B cell (primary cell): ENCODE measurements around the gene DDX27. TPM values are rescaled to one million over a fixed set of nuclear protein-coding genes. Genes with fewer than 3 reads are reported as not detected.

Experiments
- ATAC-seq: fragments of 200-7000 bp; cut with Tn5 transposase; one replicate; pipeline ENCODE4 v1.10.0; 2021; ENCODE audit warnings: low read depth, mild to moderate bottlenecking, moderate number of reproducible peaks, moderate library complexity
- CTCF ChIA-PET: fragments of 350-600 bp; sonication (Branson Sonifier 250); formaldehyde crosslinking; loops from one replicate; lab custom pipeline; 2021; ENCODE audit warnings: antibody characterized with exemption, inconsistent platforms; lab: Charles Lee
- POLR2A ChIA-PET: fragments of 350-600 bp; sonication (Branson Sonifier 250); formaldehyde crosslinking; loops from one replicate; lab custom pipeline; 2021; ENCODE audit warnings: antibody characterized with exemption; lab: Charles Lee
- DNase-seq: peaks from one replicate; pipeline ENCODE4 v3.0.0; 2013
- H2AFZ ChIP-seq: 2 replicates; pipeline ENCODE4 v1.6.1; 2012; ENCODE audit warnings: mild to moderate bottlenecking, low read depth, low read length; ENCODE audit not compliant: insufficient read depth, poor library complexity, severe bottlenecking
- H3K27ac ChIP-seq, 2 donors: 1 replicate in 1 of 2; 2 replicates in 1 of 2; pipeline ENCODE4 v1.5.1; 2012 to 2013; ENCODE audit warnings: low read length in 2 of 2, mild to moderate bottlenecking in 2 of 2, moderate library complexity in 1 of 2
- H3K27me3 ChIP-seq, 4 experiments: fragments of 200-600 bp in 1 of 4; sonication (generic) in 1 of 4; replicated peaks in 1 of 4; 1 replicate in 2 of 4; 2 replicates in 2 of 4; pipeline versions ENCODE4 v1.6.1 to v1.7.0; 2013 to 2016; ENCODE audit warnings: low read length in 3 of 4, mild to moderate bottlenecking in 2 of 4, mixed read lengths in 1 of 4, moderate library complexity in 1 of 4; ENCODE audit not compliant: insufficient read depth in 4 of 4, control insufficient read depth in 3 of 4; ENCODE audit errors: control extremely low read depth in 1 of 4
- H3K36me3 ChIP-seq, 2 experiments: replicated peaks in 1 of 2; 1 replicate in 1 of 2; 2 replicates in 1 of 2; pipeline versions ENCODE4 v1.6.1 to v1.7.1; 2013; ENCODE audit warnings: low read length in 1 of 2; ENCODE audit not compliant: insufficient read depth in 2 of 2, control insufficient read depth in 1 of 2; ENCODE audit errors: control extremely low read depth in 1 of 2, extremely low read depth in 1 of 2
- H3K4me1 ChIP-seq, 2 donors: fragments of 200-600 bp in 1 of 2; sonication (generic) in 1 of 2; 1 replicate in 1 of 2; 2 replicates in 1 of 2; pipeline versions ENCODE4 v1.5.1 to v1.6.1; 2013 to 2017; ENCODE audit warnings: low read length in 2 of 2; ENCODE audit not compliant: control insufficient read depth in 2 of 2, insufficient read depth in 2 of 2
- H3K4me2 ChIP-seq: replicated peaks from 2 replicates; pipeline ENCODE3; 2012; ENCODE audit warnings: mild to moderate bottlenecking, low read depth, low read length; ENCODE audit not compliant: poor library complexity, severe bottlenecking
- H3K4me3 ChIP-seq, 5 experiments: fragments of 200-600 bp in 1 of 5; sonication (generic) in 1 of 5; 1 replicate in 3 of 5; 2 replicates in 2 of 5; pipeline versions ENCODE4 v1.5.1 to v1.7.0; 2011 to 2016; ENCODE audit warnings: low read length in 4 of 5, mild to moderate bottlenecking in 4 of 5, low read depth in 2 of 5, control low read depth in 1 of 5, moderate library complexity in 1 of 5; ENCODE audit not compliant: insufficient read depth in 1 of 5; ENCODE audit errors: control extremely low read depth in 1 of 5, extremely low read depth in 1 of 5
- H3K79me2 ChIP-seq: fragments of 200-600 bp; sonication (generic); one replicate; pipeline ENCODE4 v1.6.0; 2016; ENCODE audit warnings: low read length; ENCODE audit not compliant: control insufficient read depth, insufficient read depth
- H3K9ac ChIP-seq: fragments of 200-600 bp; sonication (generic); 2 replicates; pipeline ENCODE4 v1.6.1; 2017; ENCODE audit warnings: mild to moderate bottlenecking, low read length, moderate library complexity
- H3K9me3 ChIP-seq, 3 donors: one replicate each; pipeline versions ENCODE4 v1.6.1 to v1.7.1; 2013; ENCODE audit warnings: low read length in 2 of 3; ENCODE audit not compliant: control insufficient read depth in 2 of 3, insufficient read depth in 1 of 3; ENCODE audit errors: control extremely low read depth in 1 of 3
- H4K20me1 ChIP-seq: 2 replicates; pipeline ENCODE4 v1.6.0; 2012; ENCODE audit warnings: mild to moderate bottlenecking, low read length; ENCODE audit not compliant: insufficient read depth, control insufficient read depth, poor library complexity, severe bottlenecking
- H3K27ac Mint-ChIP-seq: one replicate; pipeline ENCODE4 v1.8.0; 2021; ENCODE audit warnings: mixed read lengths
- H3K27me3 Mint-ChIP-seq: one replicate; pipeline ENCODE4 v1.8.0; 2021; ENCODE audit warnings: mixed read lengths
- H3K4me1 Mint-ChIP-seq: one replicate; pipeline ENCODE4 v1.8.0; 2021; ENCODE audit warnings: mixed read lengths
- H3K4me3 Mint-ChIP-seq: one replicate; pipeline ENCODE4 v1.8.0; 2021; ENCODE audit warnings: mixed read lengths
- H3K9me3 Mint-ChIP-seq: one replicate; pipeline ENCODE4 v1.8.0; 2022; ENCODE audit warnings: mixed read lengths; ENCODE audit not compliant: insufficient read depth
- EZH2 ChIP-seq: IDR thresholded peaks from 2 replicates; pipeline ENCODE4 v1.6.1; 2012; ENCODE audit warnings: borderline replicate concordance, low read depth, mild to moderate bottlenecking, moderate library complexity, low read length; ENCODE audit not compliant: insufficient read depth, poor library complexity, severe bottlenecking
- WGBS: methylation state at CpG from one replicate; pipeline ENCODE4 v1.1.5; 2013; ENCODE audit warnings: missing lambda C conversion rate; ENCODE audit not compliant: insufficient coverage; 5-methylcytosine and 5-hydroxymethylcytosine counted together
- intact Hi-C: fragments of 100-400 bp; cut with micrococcal nuclease; formaldehyde crosslinking; loops from one replicate; pipeline ENCODE4 v1.10.0; 2022
- polyA plus RNA-seq: library from polyadenylated mRNA; depleted of rRNA; stranded (reverse); fragments of >200 nt; gene quantifications from 2 replicates; pipeline ENCODE4 v1.2.3, GENCODE V29; 2012
- total RNA-seq, 2 donors: library from RNA; stranded (reverse); fragments of 120-200 nt in 1 of 2; gene quantifications; 1 replicate in 1 of 2; 2 replicates in 1 of 2; pipeline versions ENCODE4 v1.2.3 to v1.2.4, GENCODE V29; 2013 to 2022
- TF ChIP-seq, protein P1 (sequence below): fragments of 200-600 bp; IDR thresholded peaks from one replicate; pipeline ENCODE4 v1.8.0; 2022; ENCODE audit warnings: antibody characterized with exemption, mild to moderate bottlenecking

Gene DDX27
- total and polyA plus RNA-seq, 2 donors (not counting 1 experiment from before 2014, with no cell fraction given) = 55.0 to 74.6 TPM

DNA sequence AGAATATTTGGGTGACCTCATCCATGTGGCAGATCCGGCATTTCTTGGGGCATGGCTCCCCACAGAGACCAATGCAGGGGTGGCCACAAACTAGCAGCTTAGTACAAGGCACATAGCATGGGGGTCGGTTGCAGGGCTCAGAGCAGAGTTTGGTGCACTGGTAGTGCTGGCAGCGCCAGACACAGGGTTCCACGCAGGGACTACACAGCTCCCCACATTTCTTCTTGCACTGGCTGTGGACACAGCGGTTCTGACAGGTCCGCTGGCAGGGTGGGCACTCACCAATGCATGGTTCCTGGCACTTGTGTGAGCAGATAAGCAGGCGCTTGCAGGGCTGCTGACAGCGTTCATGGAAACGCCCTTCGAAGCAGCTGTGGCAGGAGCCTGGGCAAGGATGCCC is 29.1 kb downstream of the DDX27 start:
- WGBS = 92% methylated on average over 10 of the region's 10 CpGs
- CTCF ChIA-PET = interaction anchor here (1.5 kb wide), 1 partner anchor 14 kb away, joined by 3 read pairs; no protein-coding TSS in a partner anchor
- Histone ChIP-seq H4K20me1 (no peaks in the 10 kb centered on the region), H3K4me3 (no peak overlapping the region), H3K27ac (no peak overlapping the region), H3K4me2 (no peak overlapping the region), H3K36me3 (peaks cover 0 to 82% of the 10 kb centered on the region in 2 experiments), H2AFZ (no peak overlapping the region), H3K27me3 (no peaks in the 10 kb centered on the region), H3K4me1 (no peaks in the 10 kb centered on the region), H3K9me3 (no peaks in the 10 kb centered on the region), H3K79me2 (no peaks in the 10 kb centered on the region), H3K9ac (no peak overlapping the region)
- ATAC-seq (no peak), DNase-seq (no peak)
- Mint-ChIP-seq H3K27me3 (no peaks in the 10 kb centered on the region), H3K4me3 (no peak overlapping the region), H3K9me3 (no peaks in the 10 kb centered on the region), H3K27ac (no peak overlapping the region), H3K4me1 (peaks cover 3% of the 10 kb centered on the region)
- POLR2A ChIA-PET = no interaction called here
- TF ChIP-seq EZH2 = no peak
- TF ChIP-seq, protein P1, sequence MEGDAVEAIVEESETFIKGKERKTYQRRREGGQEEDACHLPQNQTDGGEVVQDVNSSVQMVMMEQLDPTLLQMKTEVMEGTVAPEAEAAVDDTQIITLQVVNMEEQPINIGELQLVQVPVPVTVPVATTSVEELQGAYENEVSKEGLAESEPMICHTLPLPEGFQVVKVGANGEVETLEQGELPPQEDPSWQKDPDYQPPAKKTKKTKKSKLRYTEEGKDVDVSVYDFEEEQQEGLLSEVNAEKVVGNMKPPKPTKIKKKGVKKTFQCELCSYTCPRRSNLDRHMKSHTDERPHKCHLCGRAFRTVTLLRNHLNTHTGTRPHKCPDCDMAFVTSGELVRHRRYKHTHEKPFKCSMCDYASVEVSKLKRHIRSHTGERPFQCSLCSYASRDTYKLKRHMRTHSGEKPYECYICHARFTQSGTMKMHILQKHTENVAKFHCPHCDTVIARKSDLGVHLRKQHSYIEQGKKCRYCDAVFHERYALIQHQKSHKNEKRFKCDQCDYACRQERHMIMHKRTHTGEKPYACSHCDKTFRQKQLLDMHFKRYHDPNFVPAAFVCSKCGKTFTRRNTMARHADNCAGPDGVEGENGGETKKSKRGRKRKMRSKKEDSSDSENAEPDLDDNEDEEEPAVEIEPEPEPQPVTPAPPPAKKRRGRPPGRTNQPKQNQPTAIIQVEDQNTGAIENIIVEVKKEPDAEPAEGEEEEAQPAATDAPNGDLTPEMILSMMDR = no peak
- intact Hi-C loops = no loop called here

DNA sequence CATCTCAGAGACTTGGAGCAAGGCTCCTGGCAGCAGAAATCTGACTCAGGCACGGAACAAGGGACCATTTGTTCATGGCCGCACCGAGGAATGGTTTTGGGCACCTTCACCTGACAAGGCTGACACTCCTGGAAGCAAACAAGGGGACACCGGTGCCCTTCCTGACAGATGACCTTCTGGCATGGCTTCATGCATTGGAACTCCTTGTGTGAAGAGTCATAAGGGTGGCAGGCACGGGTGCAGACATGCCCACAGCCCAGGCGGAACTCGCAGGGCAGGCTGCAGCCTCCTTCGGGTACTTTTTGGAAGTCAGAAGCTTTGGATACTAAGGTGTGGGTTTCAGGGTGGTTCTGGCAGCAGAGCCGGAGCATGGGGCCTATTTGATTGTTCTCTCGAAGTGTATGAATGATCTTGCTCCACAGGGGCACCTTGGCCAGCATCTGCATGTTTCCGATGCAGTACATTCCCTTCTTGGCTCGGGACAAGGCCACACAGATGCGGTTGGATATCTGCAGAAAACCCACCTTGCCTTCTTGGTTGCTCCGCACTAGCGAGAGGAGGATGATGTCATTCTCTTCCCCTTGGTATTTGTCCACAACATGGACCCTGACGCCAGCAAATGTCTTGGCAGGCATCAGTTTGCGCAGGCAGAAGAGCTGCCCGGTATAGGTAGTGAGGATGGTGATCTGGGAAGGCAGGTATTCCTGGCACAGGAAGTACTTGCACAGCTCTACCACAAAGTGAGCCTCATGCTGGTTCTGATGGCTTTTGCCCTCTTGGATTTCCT is 29.9 kb downstream of the DDX27 start:
- H3K36me3 ChIP-seq = peaks cover 0 to 81% of the 10 kb centered on the region in 2 experiments
- Mint-ChIP-seq H3K4me3 (no peak overlapping the region), H3K27ac (no peak overlapping the region), H3K9me3 (no peaks in the 10 kb centered on the region), H3K4me1 (peaks cover 3% of the 10 kb centered on the region), H3K27me3 (no peaks in the 10 kb centered on the region)
- no peak overlapping the region for H3K4me3 ChIP-seq
- H3K27me3 ChIP-seq = no peaks in the 10 kb centered on the region
- no peak for ATAC-seq
- H3K9me3 ChIP-seq = no peaks in the 10 kb centered on the region
- no peak overlapping the region for H3K9ac ChIP-seq
- TF ChIP-seq EZH2 = no peak
- TF ChIP-seq, protein P1 = no peak
- no peak overlapping the region for H3K27ac ChIP-seq
- intact Hi-C loops = no loop called here
- H3K79me2 ChIP-seq = no peaks in the 10 kb centered on the region
- H2AFZ ChIP-seq = no peak overlapping the region
- POLR2A ChIA-PET = no interaction called here
- H3K4me2 ChIP-seq = no peak overlapping the region
- CTCF ChIA-PET = interaction anchor here (0.5 to 0.6 kb wide), 2 partner anchors 59 to 307 kb away, joined by 3 to 5 read pairs; no protein-coding TSS in a partner anchor
- no peaks in the 10 kb centered on the region for H3K4me1 ChIP-seq
- no peaks in the 10 kb centered on the region for H4K20me1 ChIP-seq
- WGBS = 97% methylated on average over 15 of the region's 18 CpGs
- no peak for DNase-seq
